ENCODE data around the gene ANKRD11.

The ANKRD11 gene

GRCh38 chr16:89313583-89313982 is 176.8 kb downstream of the ANKRD11 start:
- H3K4me3 ChIP-seq (replicated peaks; ENCODE audit: low read depth, low read length): no peak overlapping the region

GRCh38 chr16:89312598-89313299 is 177.6 kb downstream of the ANKRD11 start:
- no peak for TF ChIP-seq CTCF (IDR thresholded peaks at IDR 0.05; ENCODE audit: low read length, missing control alignments)
- no peak for DNase-seq (ENCODE audit: low read depth)
- H3K4me3 ChIP-seq (replicated peaks; ENCODE audit: low read depth, low read length): no peak overlapping the region

More at GRCh38 chr16:89313583-89313982, 176.8 kb downstream of the ANKRD11 start:
- no peak for TF ChIP-seq CTCF (IDR thresholded peaks at IDR 0.05; ENCODE audit: low read length, missing control alignments)
- DNase-seq (ENCODE audit: low read depth): no peak

GRCh38 chr16:89312194-89312593 is 178.2 kb downstream of the ANKRD11 start:
- no peak for TF ChIP-seq CTCF (IDR thresholded peaks at IDR 0.05; ENCODE audit: low read length, missing control alignments)
- DNase-seq (ENCODE audit: low read depth): no peak
- no peak overlapping the region for H3K4me3 ChIP-seq (replicated peaks; ENCODE audit: low read depth, low read length)

- no peak for DNase-seq (ENCODE audit: low read depth)
- no peak overlapping the region for H3K4me3 ChIP-seq (replicated peaks; ENCODE audit: low read depth, low read length)
- TF ChIP-seq CTCF (IDR thresholded peaks at IDR 0.05; ENCODE audit: low read length, missing control alignments): no peak
These were observed 178.7 kb downstream of the ANKRD11 start for GRCh38 chr16:89311636-89312035.

- no peak overlapping the region for H3K4me3 ChIP-seq (replicated peaks; ENCODE audit: low read depth, low read length)
- no peak for TF ChIP-seq CTCF (IDR thresholded peaks at IDR 0.05; ENCODE audit: low read length, missing control alignments)
- no peak for DNase-seq (ENCODE audit: low read depth)
These were observed 180.8 kb downstream of the ANKRD11 start for GRCh38 chr16:89309438-89310122.

GRCh38 chr16:89308391-89309333 is 181.7 kb downstream of the ANKRD11 start:
- H3K4me3 ChIP-seq (replicated peaks; ENCODE audit: low read depth, low read length): no peak overlapping the region
- peak; percentile 54 for TF ChIP-seq CTCF (IDR thresholded peaks at IDR 0.05; ENCODE audit: low read length, missing control alignments)

More at GRCh38 chr16:89308391-89309333, 181.7 kb downstream of the ANKRD11 start:
- DNase-seq (ENCODE audit: low read depth): no peak

Measured in fibroblast of pulmonary artery (primary cell).